Ovary (tissue), 3 donors: ENCODE data around the gene ZC2HC1C.

Experiments used
- POLR2A ChIP-seq: fragments of 450-650 bp; IDR thresholded peaks from one replicate; pipeline ENCODE4 v1.6.1; 2017; ENCODE audit warnings: antibody characterized with exemption, mild to moderate bottlenecking, moderate library complexity
- TF ChIP-seq, protein P1 (sequence below), 3 donors: fragments of 450-650 bp in 2 of 3; fragments of 200-600 bp in 1 of 3; IDR thresholded peaks; one replicate each; pipeline versions ENCODE4 v1.5.1 to v1.8.0; 2016 to 2022; ENCODE audit warnings: antibody characterized with exemption in 3 of 3, mild to moderate bottlenecking in 1 of 3
- donor health status: DM: no; HTN: no; CAD: no.

DNA sequence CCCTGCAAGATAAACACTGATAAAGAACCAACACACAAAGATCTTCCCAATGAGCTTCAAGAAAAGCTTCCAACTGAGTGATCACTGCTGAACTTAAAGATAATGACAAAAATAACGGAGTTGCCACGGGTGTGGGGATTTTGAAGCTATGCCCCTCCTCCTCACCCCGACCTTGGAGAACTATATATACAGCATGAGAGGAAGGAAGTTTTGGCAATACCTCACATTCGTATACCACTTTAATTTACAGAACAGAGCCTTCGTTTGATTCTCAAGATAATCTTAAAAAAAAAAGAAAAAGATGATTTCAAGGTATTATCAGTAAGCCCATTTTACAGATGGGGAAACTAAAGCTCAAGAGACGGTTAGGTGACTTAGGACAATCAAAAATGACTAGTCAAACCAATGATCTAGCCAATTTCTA, 56.7 kb downstream of the ZC2HC1C start:
- TF ChIP-seq, protein P1, sequence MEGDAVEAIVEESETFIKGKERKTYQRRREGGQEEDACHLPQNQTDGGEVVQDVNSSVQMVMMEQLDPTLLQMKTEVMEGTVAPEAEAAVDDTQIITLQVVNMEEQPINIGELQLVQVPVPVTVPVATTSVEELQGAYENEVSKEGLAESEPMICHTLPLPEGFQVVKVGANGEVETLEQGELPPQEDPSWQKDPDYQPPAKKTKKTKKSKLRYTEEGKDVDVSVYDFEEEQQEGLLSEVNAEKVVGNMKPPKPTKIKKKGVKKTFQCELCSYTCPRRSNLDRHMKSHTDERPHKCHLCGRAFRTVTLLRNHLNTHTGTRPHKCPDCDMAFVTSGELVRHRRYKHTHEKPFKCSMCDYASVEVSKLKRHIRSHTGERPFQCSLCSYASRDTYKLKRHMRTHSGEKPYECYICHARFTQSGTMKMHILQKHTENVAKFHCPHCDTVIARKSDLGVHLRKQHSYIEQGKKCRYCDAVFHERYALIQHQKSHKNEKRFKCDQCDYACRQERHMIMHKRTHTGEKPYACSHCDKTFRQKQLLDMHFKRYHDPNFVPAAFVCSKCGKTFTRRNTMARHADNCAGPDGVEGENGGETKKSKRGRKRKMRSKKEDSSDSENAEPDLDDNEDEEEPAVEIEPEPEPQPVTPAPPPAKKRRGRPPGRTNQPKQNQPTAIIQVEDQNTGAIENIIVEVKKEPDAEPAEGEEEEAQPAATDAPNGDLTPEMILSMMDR (IDR thresholded peaks at IDR 0.05): no peak
- TF ChIP-seq POLR2A: no peak
